ENCODE results near the gene CYP2U1.

DNA sequence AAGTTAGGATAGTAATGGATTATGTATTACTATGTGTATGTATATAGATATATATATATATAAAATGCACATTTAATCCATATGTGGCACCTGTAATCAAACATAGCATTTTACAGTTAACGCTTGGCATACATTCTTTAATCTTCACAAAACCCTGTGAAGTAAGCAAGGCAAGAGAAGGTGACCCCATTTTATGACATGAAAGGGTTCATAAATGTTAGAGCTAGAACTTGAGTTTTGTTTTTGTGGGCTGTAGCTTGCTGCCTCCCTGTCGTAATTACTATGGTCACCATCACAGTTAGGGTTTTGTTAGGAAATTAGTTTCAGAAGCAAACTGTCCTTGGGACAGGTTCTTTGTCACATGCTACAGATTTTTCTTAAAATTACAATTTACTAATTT, 13.8 kb upstream of the CYP2U1 start:
- TF ChIP-seq, protein P1, sequence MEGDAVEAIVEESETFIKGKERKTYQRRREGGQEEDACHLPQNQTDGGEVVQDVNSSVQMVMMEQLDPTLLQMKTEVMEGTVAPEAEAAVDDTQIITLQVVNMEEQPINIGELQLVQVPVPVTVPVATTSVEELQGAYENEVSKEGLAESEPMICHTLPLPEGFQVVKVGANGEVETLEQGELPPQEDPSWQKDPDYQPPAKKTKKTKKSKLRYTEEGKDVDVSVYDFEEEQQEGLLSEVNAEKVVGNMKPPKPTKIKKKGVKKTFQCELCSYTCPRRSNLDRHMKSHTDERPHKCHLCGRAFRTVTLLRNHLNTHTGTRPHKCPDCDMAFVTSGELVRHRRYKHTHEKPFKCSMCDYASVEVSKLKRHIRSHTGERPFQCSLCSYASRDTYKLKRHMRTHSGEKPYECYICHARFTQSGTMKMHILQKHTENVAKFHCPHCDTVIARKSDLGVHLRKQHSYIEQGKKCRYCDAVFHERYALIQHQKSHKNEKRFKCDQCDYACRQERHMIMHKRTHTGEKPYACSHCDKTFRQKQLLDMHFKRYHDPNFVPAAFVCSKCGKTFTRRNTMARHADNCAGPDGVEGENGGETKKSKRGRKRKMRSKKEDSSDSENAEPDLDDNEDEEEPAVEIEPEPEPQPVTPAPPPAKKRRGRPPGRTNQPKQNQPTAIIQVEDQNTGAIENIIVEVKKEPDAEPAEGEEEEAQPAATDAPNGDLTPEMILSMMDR (conservative IDR thresholded peaks at IDR 0.05; ENCODE audit: low read depth, low read length) = no peak
- TF ChIP-seq EZH2 (IDR thresholded peaks at IDR 0.05; ENCODE audit: low read length, unreplicated experiment) = no peak
